Esophagus mucosa (tissue), 1 donor: ENCODE measurements around the gene ALDH3B2. TPM values are rescaled to one million over a fixed set of nuclear protein-coding genes. Genes with fewer than 3 reads are reported as not detected.
"Not testable (repeated sequence)": the region's sequence is repeated elsewhere in the genome, so short reads cannot be mapped to it uniquely, and the experiment has no call there.

ENCODE experiments used
- ATAC-seq: fragments of 200-7000 bp; cut with Tn5 transposase; one replicate; pipeline ENCODE4 v1.9.1; 2020
- total RNA-seq: library from RNA; stranded (reverse); gene quantifications from one replicate; pipeline ENCODE4 v1.2.4, GENCODE V29; 2023
- donor health status: DM: yes; HTN: yes; CAD: no.

Gene ALDH3B2, protein sequence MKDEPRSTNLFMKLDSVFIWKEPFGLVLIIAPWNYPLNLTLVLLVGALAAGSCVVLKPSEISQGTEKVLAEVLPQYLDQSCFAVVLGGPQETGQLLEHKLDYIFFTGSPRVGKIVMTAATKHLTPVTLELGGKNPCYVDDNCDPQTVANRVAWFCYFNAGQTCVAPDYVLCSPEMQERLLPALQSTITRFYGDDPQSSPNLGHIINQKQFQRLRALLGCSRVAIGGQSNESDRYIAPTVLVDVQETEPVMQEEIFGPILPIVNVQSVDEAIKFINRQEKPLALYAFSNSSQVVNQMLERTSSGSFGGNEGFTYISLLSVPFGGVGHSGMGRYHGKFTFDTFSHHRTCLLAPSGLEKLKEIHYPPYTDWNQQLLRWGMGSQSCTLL
- total RNA-seq: 206 TPM

DNA sequence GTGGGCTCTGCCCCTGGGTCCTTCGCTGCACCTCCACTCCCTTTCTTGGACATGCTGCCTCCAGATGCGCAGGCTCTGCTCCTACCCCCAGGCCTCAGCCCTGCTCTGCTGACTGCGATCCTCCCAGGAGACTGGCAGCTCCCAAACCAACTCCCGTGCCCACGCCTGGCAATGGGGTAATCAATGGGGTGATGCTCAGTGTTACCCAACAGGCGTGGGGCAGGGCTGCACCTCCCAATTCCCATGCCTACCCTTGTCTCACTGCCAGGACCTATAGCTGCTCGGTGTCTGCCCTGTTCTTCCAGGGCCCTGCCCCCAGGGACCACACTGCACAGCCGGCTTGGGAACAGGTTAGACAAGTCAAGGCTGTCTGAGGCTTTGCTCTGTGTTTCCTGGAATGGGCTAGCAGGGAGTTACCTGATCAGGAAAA, at the start of gene ALDH3B2:
Gene ALDH3B2, minus strand, starts transcription at position 182 of the 430 bp plus-strand sequence. CDS start 7,688 bp downstream, outside the sequence.
- peak; percentile 99 for ATAC-seq

DNA sequence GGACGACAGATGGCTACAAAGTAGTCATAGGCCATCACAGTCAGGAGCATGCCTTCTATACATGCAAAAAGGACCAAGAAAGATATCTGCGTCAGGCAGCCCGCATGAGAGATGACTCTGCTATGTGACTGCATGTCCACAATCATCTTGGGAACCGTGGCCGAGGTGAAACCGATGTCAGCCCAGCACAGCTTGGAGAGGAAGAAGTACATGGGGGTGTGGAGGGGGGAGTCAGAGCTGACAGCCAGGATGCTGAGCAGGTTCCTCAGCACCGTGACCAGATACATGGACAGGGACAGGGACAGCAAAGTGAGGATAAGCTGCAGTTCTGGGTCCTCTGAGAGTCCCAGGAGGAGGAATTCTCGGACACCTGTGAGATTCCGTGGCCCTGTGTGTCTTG, 48.6 kb upstream of the ALDH3B2 start:
- ATAC-seq: not testable (repeated sequence)

DNA sequence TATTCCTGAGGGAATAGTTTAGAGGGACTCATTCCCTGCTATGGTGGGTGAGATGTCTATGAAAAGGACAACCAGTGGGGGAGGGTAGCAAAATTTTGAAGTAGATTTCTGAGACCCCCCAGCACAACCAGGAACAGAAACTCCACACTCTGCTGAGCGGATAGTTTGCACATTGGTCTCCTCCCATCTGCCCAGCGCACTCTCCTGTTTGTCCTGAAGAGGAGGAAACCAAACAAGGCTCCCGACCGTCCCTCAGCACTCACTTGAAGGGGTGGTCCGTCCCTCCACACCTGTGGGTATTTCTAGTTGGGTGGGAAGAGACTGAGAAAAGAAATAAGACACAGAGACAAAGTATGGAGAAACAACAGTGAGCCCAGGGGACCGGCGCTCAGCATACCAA, 41.8 kb upstream of the ALDH3B2 start:
- not testable (repeated sequence) for ATAC-seq

DNA sequence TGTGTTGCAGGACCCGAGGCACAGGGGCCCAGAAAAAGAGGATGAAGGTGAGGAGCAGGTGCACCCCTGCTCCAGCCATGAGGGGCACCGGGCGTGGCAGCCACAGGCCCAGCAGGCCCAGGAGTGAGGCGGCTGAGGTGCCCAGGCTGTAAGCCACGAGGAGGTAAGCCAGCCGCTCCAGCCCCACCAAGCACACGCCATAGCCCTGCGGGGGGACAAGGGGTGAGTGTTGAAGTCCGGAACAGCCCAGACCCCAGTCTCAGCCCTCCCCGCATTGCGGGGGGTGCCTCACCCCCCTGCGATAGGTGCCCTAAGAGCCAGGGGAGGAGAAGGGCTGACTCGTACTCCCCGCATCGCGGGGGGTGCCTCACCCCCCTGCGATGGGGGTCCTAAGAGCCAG, 41.4 kb upstream of the ALDH3B2 start:
- not testable (repeated sequence) for ATAC-seq

DNA sequence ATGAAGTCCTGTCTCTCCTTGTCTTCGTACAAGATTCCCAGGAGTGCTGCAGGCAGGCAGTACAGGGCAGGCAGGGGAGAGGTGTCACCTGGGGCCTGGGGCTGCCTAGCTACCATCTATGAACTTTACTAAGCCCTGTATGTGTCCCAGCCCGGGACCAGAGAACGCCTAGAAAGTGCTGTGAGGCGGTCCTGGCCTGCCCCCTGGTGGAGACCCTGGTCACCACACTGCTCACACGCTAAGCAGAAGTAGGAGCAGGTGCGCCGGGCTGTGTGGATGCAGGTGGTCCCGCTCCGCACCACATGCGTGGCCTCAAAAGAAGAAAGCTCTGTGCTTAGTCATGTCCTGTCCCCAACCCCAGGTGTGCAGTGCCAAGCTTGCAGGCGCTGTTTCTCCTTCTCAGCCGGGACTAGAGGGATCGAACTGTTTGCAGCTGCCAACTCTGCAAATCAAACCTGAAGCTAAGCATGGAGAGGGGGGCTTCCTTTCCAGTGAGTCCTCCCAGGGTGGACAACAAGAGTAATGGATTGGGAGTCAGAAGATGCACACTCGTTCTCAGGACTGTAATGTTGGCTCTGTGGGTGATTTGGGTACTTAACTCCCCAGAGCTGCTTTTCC, 39.6 kb upstream of the ALDH3B2 start:
- not testable (repeated sequence) for ATAC-seq

DNA sequence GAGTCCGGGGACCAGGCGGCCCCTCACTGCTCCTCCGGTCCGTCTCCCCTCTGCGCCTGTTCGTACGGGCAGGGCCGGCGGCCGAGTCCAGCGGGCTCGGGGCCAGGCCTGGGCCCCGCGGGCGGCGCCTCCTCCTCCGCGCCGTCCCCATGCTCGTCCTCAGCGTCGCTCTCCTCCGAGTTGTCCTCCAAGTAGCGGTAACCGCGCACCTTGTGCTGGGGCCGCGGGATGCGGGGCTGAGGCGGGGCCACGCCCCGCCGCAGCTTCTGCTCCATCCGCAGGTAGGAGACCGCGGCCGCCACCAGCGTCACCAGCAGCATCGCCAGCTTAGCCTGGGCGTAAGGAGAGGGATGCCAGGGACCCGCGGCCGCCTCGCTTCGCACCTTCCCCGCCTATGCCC, 37.3 kb upstream of the ALDH3B2 start:
- ATAC-seq: not testable (repeated sequence)

DNA sequence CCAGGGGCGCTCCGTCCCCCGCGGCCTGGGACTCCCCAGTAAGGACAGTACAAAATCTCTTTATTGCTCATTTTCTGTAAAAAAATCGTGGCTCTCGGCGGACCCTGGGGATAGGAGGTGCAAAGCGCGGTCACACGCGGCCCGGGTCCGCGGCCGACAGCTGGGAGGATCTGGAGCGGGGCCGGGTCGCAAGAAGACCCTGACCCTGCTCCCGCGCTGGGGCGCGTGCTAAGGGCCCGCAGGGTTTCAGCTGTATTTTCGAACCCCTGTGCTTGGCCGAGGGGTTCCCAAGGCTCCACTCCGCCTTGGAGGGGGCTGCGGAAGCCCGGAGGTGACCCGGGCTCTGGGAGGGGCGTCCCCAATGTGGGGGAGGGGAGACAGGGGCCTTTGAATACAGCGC, 36.8 kb upstream of the ALDH3B2 start:
- not testable (repeated sequence) for ATAC-seq

DNA sequence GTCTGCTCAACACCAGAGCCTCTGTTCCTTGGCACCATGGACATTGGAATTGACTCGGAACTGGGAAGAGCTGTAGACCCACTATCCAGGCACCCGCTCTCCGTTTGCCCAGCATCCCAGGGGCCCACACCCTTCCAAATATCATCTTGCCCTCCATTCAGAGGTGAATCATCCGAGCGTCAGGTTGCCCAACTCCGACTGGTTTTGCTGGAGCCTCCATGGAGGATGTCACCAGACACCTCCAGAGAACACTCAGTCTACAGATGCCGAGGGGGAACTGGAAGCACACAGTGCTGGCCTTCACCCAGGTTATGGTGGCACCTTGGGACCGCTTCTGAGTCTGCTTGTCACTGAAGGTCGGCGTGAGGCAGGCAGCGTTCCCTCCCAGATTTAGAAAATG, 35.4 kb upstream of the ALDH3B2 start:
- not testable (repeated sequence) for ATAC-seq

DNA sequence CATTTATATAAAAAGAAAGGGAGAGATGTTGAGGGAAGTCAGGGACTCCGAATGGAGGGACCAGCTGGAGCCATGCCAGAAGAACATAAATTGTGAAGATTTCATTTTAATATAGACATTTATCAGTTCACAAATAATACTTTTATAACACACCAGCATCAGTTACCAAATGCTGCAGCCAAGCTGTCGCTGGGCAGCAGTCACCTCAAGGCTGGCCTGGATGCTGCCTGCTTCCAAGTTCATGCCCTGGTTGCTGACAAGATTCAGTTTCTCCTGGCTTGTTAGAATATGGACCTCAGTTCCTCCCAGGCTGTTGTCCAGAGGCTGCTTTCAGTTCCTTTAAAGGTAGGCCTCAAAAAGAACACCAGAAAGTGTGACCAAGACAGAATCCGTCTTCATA, 30.8 kb upstream of the ALDH3B2 start:
- no peak for ATAC-seq

DNA sequence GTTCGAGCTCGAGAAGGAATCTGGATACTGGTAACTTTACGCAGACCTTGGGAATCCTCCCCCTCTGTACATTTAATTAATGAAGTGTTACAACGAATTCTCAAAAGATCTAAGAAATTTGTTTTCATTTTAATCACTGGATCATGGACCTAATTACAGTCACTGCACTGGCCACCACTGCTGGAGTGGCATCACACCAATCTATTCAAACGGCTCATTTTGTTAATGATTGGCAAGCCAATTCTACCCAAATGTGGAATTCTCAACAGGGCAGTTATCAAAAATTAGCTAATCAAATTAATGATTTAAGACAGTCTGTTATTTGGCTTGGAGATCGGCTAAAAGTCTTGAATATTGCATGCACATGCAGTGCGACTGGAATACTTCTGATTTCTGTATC, 30.1 kb upstream of the ALDH3B2 start:
- no peak for ATAC-seq

DNA sequence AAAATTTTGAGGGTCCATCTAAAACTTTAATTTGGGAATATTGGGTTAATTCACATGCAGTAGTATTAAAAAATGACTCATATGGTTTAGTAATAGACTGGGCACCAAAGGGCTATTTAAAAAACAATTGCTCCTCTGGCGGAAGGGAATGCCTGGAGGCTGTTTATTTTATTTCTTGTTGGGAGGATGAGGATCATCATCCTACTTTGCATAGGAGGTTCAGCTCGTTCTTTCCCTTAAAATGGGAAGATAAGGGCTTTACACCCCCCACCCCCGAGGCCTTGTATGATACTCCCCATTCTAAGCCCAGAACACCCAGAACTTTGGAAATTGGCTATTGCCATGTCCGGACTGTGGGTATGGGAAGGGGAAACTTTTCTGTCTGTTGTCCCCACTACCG, 29.3 kb upstream of the ALDH3B2 start:
- not testable (repeated sequence) for ATAC-seq

DNA sequence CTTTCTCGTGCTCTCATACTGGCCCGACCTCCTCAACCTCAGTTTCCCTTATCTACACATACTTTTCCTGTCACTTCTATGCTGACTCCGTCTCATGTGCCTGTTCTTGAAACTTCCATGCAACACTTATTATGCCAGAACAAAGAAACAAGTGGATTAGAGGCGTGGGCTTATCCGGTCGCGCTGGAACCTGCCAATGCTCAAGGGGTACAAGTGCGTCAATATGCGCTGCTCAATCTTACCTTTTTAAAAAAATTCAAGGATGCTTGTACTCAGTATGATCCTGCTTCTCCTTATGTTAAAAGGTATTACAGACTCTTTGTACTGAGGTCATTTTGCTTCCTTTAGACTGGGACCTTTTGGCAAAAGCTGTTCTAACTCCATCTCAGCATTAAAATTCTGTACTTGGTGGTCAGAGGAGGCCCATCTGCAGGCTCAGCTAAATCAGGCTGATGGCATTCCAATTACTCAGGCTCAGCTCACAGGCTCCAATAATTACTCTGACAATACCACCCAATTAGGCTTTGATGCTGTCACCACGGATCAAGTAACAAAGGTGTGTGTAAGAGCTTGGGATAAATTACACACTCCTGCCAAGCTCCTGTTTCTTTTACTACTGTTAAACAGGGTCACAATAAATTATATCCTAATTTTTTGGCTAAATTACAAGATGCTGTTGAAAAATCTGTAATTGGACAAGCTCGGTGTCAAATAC, 26.3 kb upstream of the ALDH3B2 start:
- peak; percentile 54 for ATAC-seq

DNA sequence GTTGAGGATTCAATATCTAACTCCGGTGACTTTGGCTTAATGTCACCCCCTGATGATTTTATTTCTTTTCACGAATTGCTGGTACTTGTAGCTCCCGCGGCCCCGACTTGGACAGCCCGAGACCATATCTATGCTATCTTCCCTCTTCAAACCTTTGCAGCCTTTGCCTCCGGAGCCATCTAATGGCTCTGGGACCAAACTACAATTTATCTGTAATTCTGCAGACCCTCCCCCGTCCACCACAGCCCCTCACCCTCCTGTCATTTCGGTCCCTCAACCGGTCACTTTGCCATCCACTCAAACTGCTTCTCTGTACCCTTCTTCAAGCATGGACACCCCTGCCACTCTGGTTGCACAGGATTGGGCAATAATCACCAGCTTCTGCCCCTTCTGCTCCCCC, 25.7 kb upstream of the ALDH3B2 start:
- ATAC-seq: no peak

DNA sequence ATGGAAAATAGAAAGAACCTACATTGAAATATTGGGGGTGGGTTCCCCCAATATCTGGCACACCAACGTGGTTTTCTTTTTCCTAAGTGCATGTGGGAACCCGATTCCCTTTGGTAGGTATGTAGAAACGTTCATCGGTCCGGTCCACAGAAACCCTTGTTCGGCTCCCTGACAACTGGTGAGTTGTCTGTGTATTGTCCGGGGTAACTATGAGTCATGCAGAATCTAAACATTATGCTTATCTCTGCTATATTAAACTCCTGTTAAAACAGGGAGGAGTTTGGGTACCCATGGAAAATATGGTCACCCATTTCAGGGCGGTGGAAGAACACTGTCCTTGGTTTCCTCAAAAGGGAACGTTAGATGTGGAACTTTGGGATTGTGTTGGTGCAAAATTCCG, 25.1 kb upstream of the ALDH3B2 start:
- no peak for ATAC-seq

DNA sequence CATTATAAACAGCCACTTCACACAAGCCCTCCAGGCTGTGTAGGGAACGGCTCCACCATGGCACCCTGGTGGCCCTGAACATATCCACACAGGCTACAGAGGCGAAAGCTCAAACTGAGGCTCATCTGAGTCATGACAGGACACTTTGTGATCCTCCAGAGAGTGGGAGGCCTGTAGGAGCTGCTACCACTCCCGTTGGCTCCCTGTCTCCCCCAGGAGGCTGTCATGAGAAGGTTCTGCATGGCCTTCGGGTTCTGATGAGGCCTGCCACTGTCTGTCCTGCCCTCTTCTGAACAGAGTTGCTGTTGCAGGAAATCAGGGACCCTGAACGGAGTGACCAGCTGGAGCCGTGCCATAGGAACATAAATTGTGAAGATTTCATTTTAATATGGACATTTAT, 23.8 kb upstream of the ALDH3B2 start:
- peak; percentile 82 for ATAC-seq

DNA sequence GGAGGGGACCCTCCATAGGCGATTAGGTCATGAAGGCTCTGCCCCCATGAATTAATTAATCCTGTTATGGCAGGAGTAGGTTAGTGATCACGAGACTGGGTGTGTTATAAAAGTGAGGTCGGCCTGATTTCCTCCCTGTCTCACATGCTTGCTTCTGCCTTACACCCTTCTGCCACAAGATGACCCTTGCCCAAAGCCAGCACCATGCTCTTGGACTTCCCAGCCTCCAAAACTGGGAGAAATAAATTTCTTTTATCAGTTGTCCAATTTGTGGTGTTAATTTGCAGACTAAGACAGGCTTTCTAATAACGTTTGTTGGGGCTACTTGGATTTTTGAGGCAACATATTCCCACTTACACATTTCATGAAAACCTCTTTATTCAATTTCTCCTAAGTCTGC, 23.4 kb upstream of the ALDH3B2 start:
- ATAC-seq: no peak

DNA sequence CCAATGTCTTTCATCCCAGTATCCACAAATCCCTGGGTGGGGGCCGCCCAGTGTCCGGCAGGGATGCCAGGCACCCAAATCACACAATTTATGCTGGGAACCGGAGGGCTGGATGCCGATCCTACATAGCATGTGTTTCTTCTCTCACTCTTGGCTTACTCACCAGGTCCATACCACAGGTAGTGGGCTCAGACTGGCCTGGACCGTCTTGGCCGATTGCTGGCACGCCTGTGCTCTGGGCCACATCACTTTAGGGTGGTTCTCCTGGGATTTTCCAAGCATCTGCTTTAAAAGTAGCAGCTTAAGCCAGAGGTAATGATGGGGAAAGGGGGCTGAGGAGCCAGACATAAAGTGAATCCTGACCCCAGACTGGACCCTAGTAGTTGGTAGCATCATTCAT, 22.6 kb upstream of the ALDH3B2 start:
- ATAC-seq: no peak

DNA sequence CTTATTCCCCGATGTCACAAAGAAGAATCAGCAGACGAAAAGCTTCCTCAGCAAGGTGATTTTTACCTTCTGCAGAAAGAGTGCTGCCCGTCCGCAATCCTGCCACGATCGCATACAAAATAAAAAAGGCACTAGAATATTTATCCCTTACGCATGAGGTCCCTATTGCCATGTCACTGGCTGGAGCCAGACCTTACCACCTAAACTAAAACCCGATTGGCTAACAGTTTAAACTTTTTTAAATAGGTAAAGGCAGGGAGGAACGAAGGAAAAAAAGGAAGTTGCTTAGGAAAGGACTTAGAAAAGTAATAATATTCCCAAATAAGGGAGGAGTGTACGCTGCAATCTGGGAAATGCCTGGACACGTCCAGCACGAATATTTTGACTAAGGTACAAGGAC, 21.2 kb upstream of the ALDH3B2 start:
- no peak for ATAC-seq

DNA sequence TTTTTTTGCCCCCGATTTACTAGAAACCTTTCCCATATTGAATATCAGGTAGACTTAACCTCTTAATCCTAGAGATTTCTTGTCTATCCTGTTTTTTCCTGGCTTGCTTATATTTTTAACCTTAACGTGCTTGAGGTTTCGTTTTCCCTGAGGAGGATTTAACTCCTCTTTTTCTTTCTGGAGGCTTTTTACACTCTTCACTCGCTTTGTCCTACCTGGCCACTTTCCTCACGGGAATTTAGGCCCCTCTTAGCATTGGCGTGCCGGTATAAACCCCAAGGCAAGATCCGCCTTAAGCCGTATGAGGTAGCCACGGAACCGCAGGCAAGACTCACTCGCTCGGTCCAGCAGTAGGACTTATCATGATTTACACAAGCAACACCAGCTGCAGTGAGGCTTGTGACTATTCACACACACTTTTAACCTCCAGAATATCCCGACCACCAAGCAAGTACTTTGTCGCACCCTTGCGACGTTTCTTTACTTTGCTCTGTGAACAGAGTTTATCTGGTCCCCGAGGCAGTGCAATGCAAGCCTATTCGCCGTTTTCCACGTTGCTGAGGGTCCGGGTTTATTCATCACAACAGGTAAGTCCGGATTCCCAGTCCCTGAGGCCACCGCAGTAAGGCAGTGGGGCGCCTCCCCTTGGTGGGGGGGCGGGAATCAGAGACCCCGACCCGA, 20.6 kb upstream of the ALDH3B2 start:
- no peak for ATAC-seq

DNA sequence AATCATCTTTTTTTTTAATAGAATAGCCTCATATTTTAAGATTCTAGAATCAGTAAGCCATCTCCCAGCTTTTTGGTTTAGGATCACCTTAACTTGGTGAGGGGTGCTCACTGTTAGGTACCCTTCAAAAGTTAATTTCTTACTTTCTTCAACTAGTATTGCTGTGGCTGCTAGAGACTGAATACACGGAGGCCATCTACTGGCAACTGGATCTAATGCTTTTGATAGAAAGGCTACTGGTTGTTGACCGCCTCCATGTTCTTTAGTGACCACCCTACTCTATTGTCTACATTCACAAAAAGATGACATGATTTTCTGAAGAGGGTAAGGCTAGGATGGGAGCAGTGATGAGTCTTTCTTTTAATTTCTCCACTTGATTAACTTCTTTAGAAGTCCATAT, 16.7 kb upstream of the ALDH3B2 start:
- ATAC-seq: no peak

DNA sequence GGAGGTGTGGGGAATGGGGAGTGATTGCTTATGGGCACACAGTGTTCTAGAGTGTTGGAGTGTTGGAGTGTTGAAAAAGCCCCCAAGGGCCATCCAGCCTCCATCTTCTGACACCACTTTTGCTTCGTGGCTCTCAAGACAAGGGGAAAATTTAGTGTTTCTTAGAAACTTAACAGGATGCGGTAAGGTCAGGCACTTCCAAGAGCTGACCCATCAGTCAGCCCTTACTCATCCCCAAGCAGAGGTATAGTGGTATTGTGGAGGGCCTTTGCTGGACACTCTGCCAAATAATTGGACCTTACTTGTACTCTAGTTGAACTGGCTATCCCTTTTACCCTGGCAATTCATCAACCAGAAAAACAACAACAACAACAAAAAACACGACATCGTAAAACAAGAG, 14.8 kb upstream of the ALDH3B2 start:
- ATAC-seq: no peak

DNA sequence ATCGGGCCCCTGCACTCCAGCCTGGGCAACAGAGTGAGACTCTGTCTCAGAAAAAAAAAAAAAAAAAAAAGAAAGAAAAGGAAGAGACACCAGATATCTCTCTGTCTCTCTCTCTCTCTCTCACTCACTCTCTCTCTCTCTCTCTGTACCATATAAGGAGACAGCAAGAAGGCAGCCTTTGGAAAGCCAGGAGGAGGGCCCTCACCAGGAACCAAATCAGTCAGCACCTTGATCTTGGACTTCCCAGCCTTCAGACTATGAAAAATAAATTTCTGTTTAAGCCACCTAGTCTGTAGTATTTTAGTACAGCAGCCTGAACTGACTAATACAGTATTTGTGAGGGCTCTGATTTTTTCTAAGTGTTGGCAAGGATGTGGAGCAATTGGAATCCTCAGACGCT, 13.6 kb upstream of the ALDH3B2 start:
- ATAC-seq: no peak
